ENCODE results near the gene HDX.
"Not testable (repeated sequence)": the region's sequence is repeated elsewhere in the genome, so short reads cannot be mapped to it uniquely, and the experiment has no call there.

Gene HDX

DNA sequence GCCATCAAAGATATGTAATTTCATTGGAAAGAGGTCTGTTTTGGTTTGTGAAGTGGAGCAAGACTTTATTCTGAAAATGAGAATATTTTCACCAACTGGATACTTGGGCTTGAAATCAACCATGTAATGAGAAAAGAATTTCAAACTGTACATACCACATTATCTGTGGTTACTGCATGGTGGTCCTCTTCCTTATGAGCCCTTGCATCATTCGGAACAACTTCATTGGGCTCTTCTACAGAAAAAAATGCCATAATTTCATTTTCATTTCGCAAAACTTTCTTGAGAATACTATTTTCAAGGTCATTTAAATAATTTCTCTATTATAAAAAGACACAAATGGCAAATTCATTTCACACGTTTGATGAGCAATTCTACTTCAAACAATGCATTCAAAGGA lies 165.6 kb downstream of the HDX start:
- no peak for DNase-seq

- no peak for DNase-seq
Observed at GRCh38 chrX:84335121-84335520, 167.1 kb downstream of the HDX start.

DNA sequence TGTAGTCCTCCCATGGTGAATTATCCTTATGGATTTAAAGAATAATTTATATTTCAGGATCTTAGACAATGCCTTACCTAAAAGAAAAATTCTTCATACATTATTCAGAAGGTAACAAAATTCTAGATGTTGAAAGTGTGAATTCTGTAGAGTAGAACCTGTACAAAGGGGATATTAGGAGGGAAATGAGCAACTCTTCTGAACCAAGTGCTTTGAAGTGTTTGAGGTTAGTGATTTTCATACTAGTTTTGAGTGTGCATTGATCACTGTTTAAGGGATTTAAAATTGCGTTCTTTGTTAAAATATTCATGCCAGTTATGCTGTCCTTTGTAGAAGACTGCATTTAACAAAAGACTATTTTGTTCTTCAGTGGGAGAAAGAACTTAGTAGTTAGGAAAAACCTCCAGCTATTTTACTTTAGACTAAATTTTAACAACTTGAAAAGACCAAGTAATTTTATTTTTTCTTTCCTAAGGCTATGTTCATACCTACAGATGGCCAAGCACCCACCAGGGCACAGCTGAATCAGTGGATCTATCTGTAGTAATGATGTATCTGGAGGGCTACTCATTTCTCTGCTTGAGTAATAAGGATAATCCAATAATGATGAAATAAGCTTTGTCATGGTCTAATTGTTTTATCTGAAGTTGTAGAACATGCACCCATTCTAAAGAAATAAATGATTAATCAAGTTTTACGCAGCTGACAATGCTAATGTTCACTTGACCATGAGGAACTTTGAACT lies 180.0 kb downstream of the HDX start:
- DNase-seq = no peak

- DNase-seq = no peak
Observed at GRCh38 chrX:84320614-84321013, 181.6 kb downstream of the HDX start.

DNA sequence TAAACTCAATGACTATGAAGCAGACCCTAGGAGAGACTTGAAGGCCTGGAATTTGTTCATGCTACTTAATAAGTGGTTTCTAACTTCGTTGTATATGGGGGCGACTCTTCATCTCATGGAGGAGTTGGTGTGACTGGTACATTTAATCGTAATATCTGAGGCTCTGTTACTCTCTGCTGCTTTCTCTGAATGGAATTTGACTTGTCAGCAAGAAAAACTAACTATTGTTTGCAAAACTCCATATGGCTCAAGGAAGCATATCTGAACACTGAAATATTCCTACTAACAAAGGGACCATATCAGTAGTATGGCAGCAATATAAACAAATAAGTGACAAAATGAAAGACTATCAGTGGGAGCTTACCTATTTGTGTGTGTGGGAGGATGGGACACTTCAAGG lies 182.2 kb downstream of the HDX start:
- no peak for DNase-seq

DNA sequence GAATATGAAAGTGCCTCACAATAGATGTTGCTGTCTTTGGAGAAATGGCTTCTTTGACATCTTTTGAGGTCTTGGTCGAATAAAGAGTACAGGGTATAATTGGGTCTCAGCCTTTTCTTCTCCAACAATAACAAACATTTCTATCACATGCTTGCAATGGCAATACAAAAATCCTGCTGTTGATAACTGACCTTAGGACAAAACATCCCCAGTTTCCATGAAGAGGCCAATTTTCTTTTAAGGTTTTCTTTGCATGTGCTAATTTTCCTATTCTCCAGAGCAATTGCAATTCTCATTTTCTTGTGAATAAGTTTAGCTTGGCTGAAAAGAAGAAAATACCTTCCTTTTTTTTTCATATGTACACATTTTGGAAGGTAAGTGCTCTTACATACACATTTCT lies 183.6 kb downstream of the HDX start:
- no peak for DNase-seq

DNA sequence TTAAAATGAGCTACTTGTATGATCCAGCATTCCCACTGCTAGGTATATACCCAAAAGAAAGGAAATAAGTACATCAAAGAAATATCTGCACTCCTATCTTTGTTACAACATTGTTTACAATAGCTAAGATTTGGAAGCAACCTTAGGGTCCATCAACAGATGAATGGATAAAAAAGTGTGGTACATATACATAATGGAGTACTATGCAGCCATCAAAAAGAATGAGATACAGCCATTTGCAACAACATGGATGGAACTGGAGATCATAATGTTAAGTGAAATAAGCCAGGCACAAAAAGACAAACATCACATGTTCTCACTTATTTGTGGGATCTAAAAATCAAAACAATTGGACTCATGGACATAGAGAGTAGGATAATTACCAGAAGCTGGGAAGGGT lies 186.3 kb downstream of the HDX start:
- DNase-seq = not testable (repeated sequence)
